Heart right ventricle (tissue), 16 donors: Measurements from ENCODE around the gene ABLIM2. TPM values are rescaled to one million over a fixed set of nuclear protein-coding genes. Genes with fewer than 3 reads are reported as not detected.

Experiments
- ATAC-seq, 8 donors: fragments of 200-7000 bp; cut with Tn5 transposase; one replicate each; pipeline ENCODE4 v1.9.1; 2020; ENCODE audit warnings: mild to moderate bottlenecking in 8 of 8, moderate library complexity in 8 of 8, moderate number of reproducible peaks in 1 of 8
- DNase-seq, 2 donors: peaks; one replicate each; pipeline ENCODE4 v3.0.0-alpha.2; 2020
- H3K27ac ChIP-seq, 10 donors: fragments of 200-600 bp; sonication (generic) in 2 of 10; one replicate each; pipeline versions ENCODE4 v1.5.0 to v1.8.0; 2020 to 2022; ENCODE audit warnings: mild to moderate bottlenecking in 3 of 10
- H3K27me3 ChIP-seq, 7 donors: fragments of 200-600 bp; one replicate each; pipeline ENCODE4 v1.8.0; 2021 to 2022; ENCODE audit warnings: mild to moderate bottlenecking in 2 of 7
- H3K36me3 ChIP-seq, 9 donors: fragments of 200-600 bp; sonication (generic) in 1 of 9; one replicate each; pipeline versions ENCODE4 v1.5.0 to v1.8.0; 2020 to 2022; ENCODE audit warnings: mild to moderate bottlenecking in 2 of 9
- H3K4me1 ChIP-seq, 9 donors: fragments of 200-600 bp; sonication (generic) in 1 of 9; one replicate each; pipeline versions ENCODE4 v1.5.0 to v1.8.0; 2020 to 2022; ENCODE audit warnings: mild to moderate bottlenecking in 4 of 9
- H3K4me3 ChIP-seq, 10 donors: fragments of 200-600 bp; sonication (generic) in 2 of 10; one replicate each; pipeline versions ENCODE4 v1.5.0 to v1.8.0; 2020 to 2022; ENCODE audit warnings: mild to moderate bottlenecking in 7 of 10, moderate library complexity in 2 of 10
- H3K9me3 ChIP-seq, 11 donors: fragments of 200-600 bp in 10 of 11; sonication (generic) in 2 of 11; one replicate each; pipeline versions ENCODE4 v1.5.0 to v1.8.0; 2013 to 2022; ENCODE audit warnings: mild to moderate bottlenecking in 2 of 11, control low read depth in 1 of 11, moderate library complexity in 1 of 11
- CTCF ChIP-seq, 9 donors: fragments of 200-600 bp; sonication (generic) in 2 of 9; IDR thresholded peaks; one replicate each; pipeline versions ENCODE4 v1.5.0 to v1.8.0; 2021 to 2022; ENCODE audit warnings: antibody characterized with exemption in 9 of 9, mild to moderate bottlenecking in 5 of 9, moderate library complexity in 1 of 9
- WGBS, 2 donors: extraction: QIAGEN DNeasy Blood & Tissue Kit; methylation state at CpG; one replicate each; pipeline ENCODE4 v1.1.7; 2013; ENCODE audit warnings: inconsistent platforms in 1 of 2; 5-methylcytosine and 5-hydroxymethylcytosine counted together
- intact Hi-C, 10 donors: fragments of 100-400 bp; cut with DNase I; formaldehyde crosslinking; loops; one replicate each; pipeline versions ENCODE4 v1.11.1 to v1.14.2; 2022
- polyA plus RNA-seq, 2 donors: library from polyadenylated mRNA; stranded (reverse); fragments of 200-250 nt; gene quantifications; one replicate each; pipeline ENCODE4 v1.2.3, GENCODE V29; 2013
- total RNA-seq, 10 donors: library from RNA; stranded (reverse); fragmentation: NEBNext Ultra II Directional in 3 of 10; extraction: Animal tissue kit (Norgen Biotek cat#: 25700) in 3 of 10; gene quantifications; one replicate each; pipeline versions ENCODE4 v1.2.1 to v1.2.4, GENCODE V29; 2021 to 2023
- donor health status: Arrhythmogenic right ventricular cardiomyopathy.
- donor health status: ischemic (EF 13 %, LVEDD 7.1; RV severe dilation, severe dysfunction).
- donor health status: healthy with polysubstance abuse.
- donor health status: DM: no; HTN: yes; CAD: no.
- donor health status: DM: no; HTN: no; CAD: no.
- donor health status: ischemic (EF 25% LVEDD 6.9; RV normal size, moderate dysfunction).
- donor health status: ischemic (EF 25% LVEDD 5.7; RV mildly dilated, moderate dysfunction).
- donor health status: healthy.
- donor health status: DM: yes; HTN: yes; CAD: no.
- donor health status: Ischemic cardiomyopathy.
- donor health status: ischemic (EF 35%, LVEDD 5.7; RV mildly dilated, moderate dysfunction).
- donor health status: nonischemic (EF 11% LVEDD 7.7; RV severe dilation, severe dysfunction).
- donor health status: DM: yes; HTN: yes; CAD: no.
- donor health status: PGD.
- donor health status: ischemic (EF 29% LVEDD 5.4; RV normal size, mild dysfunction).
- donor health status: nonischemic (EF 23%, LVEDD 6.1; RV moderate dilation, normal function).

The ABLIM2 gene
- total and polyA plus RNA-seq, 12 donors: 7.2 to 27.8 (median 17.6) TPM

- ATAC-seq: peak in 1 of 8 donors; percentile 14
- Histone ChIP-seq H3K36me3 (no peaks in the 10 kb centered on the region), H3K27me3 (no peaks in the 10 kb centered on the region), H3K4me1 (peaks cover 0 to 3% (median 0%) of the 10 kb centered on the region in 9 donors), H3K27ac (no peak overlapping the region), H3K4me3 (no peak overlapping the region), H3K9me3 (no peaks in the 10 kb centered on the region)
- WGBS, 2 donors: 75 to 76% methylated on average over 7 of the region's 7 CpGs
- TF ChIP-seq CTCF (IDR thresholded peaks at IDR 0.05): no peak
- no peak for DNase-seq
- intact Hi-C loops: no loop called here
Observed at GRCh38 chr4:8040607-8041006, 118.0 kb downstream of the ABLIM2 start.

- ATAC-seq (no peak), DNase-seq (no peak)
- H3K4me1 ChIP-seq: peaks cover 0 to 9% (median 0%) of the 10 kb centered on the region in 9 donors
- no peak for TF ChIP-seq CTCF (IDR thresholded peaks at IDR 0.05)
- H3K36me3 ChIP-seq: no peaks in the 10 kb centered on the region
- no peaks in the 10 kb centered on the region for H3K9me3 ChIP-seq
- H3K4me3 ChIP-seq: no peak overlapping the region
- H3K27me3 ChIP-seq: no peaks in the 10 kb centered on the region
- H3K27ac ChIP-seq: no peak overlapping the region
- intact Hi-C loops: no loop called here
- 82 to 83% methylated on average over 11 of the region's 11 CpGs for WGBS, 2 donors
Observed at GRCh38 chr4:8039853-8040252, 118.8 kb downstream of the ABLIM2 start.

GRCh38 chr4:8039290-8039689, 119.3 kb downstream of the ABLIM2 start:
- Histone ChIP-seq H3K27me3 (no peaks in the 10 kb centered on the region), H3K27ac (no peak overlapping the region), H3K9me3 (no peaks in the 10 kb centered on the region), H3K36me3 (no peaks in the 10 kb centered on the region), H3K4me1 (peaks cover 0 to 9% (median 0%) of the 10 kb centered on the region in 9 donors), H3K4me3 (no peak overlapping the region)
- ATAC-seq (no peak), DNase-seq (no peak)
- intact Hi-C loops: no loop called here
- TF ChIP-seq CTCF (IDR thresholded peaks at IDR 0.05): no peak
- WGBS, 2 donors: 47 to 51% methylated on average over 6 of the region's 6 CpGs

GRCh38 chr4:8038719-8039251, 119.8 kb downstream of the ABLIM2 start:
- ATAC-seq (no peak), DNase-seq (no peak)
- no peak overlapping the region for H3K4me3 ChIP-seq
- no peaks in the 10 kb centered on the region for H3K9me3 ChIP-seq
- no peaks in the 10 kb centered on the region for H3K27me3 ChIP-seq
- H3K4me1 ChIP-seq: peaks cover 0 to 9% (median 0%) of the 10 kb centered on the region in 9 donors
- 73 to 78% methylated on average over 7 of the region's 7 CpGs for WGBS, 2 donors
- no peak for TF ChIP-seq CTCF (IDR thresholded peaks at IDR 0.05)
- intact Hi-C loops: no loop called here
- H3K36me3 ChIP-seq: no peaks in the 10 kb centered on the region
- H3K27ac ChIP-seq: no peak overlapping the region
